GM18508 (cell line): ENCODE results near the gene GTF2I.
"Not testable (repeated sequence)": the region's sequence is repeated elsewhere in the genome, so short reads cannot be mapped to it uniquely, and the experiment has no call there.

ENCODE experiments used
- ATAC-seq: cut with Tn5 transposase; IDR thresholded peaks from one replicate; pipeline ENCODE4 v1.9.1; 2021; ENCODE audit warnings: moderate number of reproducible peaks; ENCODE audit not compliant: insufficient read depth, unreplicated experiment

The GTF2I gene

GRCh38 chr7:74708569-74709275 is 51.2 kb downstream of the GTF2I start:
- no peak for ATAC-seq

GRCh38 chr7:74709880-74710671 is 52.6 kb downstream of the GTF2I start:
- ATAC-seq: no peak

DNA sequence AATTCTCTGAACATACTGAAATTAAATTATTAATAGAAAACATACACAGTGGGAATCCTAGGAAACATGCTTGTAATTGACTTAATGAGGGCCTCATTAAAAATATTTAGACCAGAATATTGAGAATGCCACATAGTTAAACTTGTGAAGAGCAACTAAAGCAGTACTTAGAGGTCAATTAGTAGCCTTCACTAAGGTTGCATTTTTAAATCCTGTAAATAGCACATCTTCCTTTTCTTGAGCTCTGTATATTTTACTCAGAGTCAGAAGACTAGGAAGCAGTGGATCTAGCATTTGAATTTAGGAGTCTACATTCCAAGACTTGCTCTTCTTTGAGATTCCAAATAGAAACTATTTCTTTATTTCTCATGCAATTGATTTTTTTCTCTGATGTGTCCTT is 56.0 kb downstream of the GTF2I start:
- no peak for ATAC-seq

DNA sequence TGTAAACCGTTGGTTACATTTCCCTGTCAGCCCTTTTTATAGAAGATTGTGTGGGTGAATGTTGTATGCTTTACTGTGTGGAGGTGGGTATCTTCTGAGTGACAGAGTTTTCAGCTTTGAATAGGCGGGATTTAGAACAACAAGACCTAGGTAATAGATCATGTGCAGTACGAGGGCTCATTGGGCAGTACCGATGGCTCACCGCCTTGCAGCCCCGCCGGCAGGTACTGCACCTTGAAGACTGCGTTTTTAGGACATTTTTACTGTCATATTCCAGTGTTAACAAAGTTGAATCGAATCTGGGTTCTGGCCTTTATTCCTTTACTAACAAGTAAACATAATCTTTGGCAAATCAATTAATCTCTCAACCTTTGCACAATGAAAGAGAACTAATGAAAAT is 60.4 kb downstream of the GTF2I start:
- ATAC-seq: no peak

DNA sequence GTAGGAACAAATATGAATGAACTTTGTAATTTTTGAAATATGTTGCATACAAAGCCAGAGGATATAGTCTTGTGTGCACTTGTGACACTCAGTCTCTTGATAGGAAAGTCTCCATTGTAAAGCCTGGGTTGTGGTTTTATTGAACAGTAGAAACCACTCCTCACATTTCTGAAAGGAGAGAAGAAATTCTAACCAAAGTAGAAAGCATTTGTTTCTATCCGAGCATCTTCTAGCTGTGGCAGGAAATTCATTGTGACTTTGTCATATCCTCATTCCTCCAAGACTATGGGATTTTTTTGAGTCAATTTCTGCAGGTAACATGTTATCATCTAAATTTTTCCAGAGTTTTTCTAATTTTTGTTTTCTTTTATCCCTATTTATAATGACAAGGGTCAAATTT is 60.8 kb downstream of the GTF2I start:
- ATAC-seq: no peak

DNA sequence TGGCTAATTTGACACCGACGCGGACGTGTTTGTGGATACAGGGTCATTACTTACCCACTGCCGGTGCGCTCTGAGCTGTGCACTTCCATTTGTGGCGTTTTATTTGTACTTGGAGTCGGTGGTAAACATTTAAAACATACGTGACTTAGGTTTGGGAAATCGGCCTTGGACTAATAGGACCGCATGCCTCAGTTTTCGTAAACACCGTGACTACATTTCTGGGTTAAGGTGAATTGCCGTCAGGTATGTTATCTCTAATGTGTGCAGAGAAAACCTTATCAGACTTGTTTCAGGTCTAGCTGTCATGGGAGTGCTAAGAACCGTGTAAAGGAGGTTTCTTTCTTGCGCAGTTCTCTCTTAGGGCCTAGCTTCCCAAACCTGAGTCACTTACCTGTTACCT is 64.6 kb downstream of the GTF2I start:
- ATAC-seq: no peak

DNA sequence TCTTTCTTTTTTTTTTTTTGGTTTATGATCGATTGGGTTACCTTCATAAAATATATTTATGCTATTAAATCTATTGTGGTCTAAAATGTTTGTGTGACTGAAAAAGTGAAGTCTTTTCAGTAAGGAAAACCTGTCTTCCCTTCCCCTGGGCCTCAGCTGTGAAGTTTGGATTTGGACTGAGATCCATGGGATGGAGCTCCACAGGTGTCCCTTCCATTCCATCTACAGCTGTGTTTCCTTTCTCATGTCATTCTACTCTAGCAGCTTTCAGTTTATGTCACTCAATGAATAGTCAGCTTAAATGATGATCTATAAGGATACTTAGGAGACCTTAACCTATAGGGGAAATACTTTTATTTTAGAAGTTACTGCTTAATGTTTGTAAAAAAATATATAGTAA is 68.3 kb downstream of the GTF2I start:
- no peak for ATAC-seq

DNA sequence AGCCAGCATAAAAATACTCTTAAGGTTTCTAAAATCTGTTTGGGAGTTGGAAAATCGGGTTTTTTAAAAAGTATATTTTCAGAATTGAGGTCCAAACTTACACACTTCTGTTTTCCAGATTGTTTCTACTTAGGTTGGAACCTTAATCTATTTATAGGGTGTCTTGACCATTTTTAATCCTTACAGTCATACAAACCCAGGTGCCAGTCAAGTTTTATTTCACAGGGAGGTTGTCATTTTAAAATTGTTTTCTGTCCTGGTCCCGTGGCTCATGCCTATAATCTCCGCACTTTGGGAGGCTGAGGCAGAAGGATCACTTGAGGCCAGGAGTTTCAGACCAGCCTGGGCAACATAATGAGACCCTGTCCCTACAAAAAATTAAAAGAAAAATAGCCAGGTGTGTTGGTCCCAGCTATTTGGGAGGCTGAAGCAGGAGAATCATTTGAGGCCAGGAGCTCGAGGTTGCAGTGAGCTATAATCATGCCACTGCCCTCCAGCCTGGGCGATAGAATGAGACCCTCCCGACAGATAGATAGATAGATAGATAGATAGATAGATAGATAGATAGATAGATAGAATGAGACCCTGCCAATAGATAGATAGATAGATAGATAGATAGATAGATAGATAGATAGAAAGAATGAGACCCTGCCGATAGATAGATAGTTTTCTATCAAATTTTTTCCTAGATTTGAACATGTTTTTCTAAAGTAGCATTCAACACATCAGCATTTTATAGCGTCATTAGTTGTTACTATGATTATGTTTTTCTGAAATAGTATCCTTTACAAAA is 69.0 kb downstream of the GTF2I start:
- no peak for ATAC-seq

DNA sequence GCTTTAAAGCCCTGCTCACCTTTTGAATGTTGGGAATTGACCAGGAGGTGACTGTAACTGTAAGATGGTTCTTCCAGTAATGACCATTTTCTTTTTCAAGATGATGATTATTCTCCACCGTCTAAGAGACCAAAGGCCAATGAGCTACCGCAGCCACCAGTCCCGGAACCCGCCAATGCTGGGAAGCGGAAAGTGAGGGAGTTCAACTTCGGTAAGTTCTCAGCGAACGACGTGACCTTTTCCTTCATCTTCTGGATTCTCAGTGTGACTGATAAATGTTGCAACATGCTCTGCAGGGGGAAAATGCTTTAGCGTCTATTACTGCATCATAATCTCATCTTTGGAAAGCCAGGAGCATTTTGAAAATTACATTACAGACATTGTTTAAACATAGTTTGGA is 71.2 kb downstream of the GTF2I start:
- ATAC-seq: not testable (repeated sequence)

- not testable (repeated sequence) for ATAC-seq
Measured at GRCh38 chr7:74730186-74730585, 72.7 kb downstream of the GTF2I start.

GRCh38 chr7:74739974-74740703 is 82.6 kb downstream of the GTF2I start:
- not testable (repeated sequence) for ATAC-seq

GRCh38 chr7:74743936-74744557 is 86.5 kb downstream of the GTF2I start:
- ATAC-seq: not testable (repeated sequence)

DNA sequence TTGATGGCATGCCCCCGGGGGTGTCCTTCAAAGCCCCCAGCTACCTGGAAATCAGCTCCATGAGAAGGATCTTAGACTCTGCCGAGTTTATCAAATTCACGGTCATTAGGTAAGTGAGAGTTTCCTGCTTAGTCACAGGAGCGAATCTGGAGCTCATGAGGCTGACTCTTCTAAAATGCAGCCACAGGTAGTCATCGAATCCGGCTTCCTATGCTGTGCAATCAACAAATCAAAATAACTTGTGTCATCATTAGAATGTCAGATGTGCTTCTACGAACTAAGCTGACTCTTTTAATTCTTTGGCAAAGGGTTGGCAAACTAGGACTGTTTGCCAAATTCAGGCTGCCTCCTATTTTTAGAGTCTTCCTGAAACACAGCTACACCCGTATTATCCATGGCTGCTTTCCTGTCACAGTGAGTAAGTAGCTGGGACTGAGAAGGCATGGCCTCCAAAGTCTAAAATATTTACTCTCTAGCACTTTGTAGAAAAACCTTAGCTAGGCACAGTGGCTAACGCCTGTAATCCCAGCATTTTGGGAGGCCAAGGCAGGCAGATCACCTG is 96.5 kb downstream of the GTF2I start:
- not testable (repeated sequence) for ATAC-seq

GRCh38 chr7:74756673-74757072 is 99.2 kb downstream of the GTF2I start:
- not testable (repeated sequence) for ATAC-seq

- not testable (repeated sequence) for ATAC-seq
Measured at GRCh38 chr7:74758268-74758667, 100.8 kb downstream of the GTF2I start.

DNA sequence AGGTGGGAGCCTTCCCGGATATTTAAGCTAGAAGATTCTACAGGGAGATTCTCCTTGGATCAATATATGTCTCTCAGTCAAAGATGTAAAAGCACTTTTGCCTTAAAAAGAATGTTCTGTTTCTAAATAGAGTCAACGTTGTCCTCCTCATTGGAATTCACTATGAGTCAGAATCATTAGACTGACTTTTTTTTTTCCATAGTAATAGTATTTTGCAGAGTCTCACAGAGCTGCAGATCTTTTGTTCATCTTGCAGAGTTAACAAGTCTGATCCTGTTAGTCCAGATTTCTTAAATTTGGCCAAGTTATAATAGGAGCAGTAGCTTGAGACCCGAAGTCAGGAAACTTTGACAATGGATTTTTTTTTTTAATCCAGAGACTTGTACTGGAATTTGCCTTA is 101.5 kb downstream of the GTF2I start:
- ATAC-seq: not testable (repeated sequence)

GRCh38 chr7:74765205-74765918 is 107.8 kb downstream of the GTF2I start:
- ATAC-seq: not testable (repeated sequence)

- ATAC-seq: not testable (repeated sequence)
Measured at GRCh38 chr7:74766509-74766908, 109.0 kb downstream of the GTF2I start.

DNA sequence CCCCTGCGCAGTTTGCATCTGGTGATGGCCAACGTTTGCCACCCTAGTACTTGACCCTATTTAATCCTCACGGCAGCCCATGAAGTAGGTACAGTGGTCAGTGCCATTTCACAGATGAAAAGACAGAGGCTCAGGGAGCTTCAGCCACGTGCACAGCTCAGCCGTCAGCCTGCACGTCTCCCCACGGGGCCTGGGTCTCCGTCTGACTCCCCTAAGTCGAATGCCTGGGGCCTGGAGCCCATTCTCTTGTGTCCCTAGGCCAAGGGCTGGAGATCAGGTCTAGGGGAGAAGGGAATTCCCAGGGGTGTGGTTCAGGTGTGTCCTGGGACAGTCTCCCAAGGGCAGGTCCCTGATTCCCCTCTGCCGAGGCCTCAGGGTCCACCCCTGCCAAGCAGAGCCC is 109.5 kb downstream of the GTF2I start:
- ATAC-seq: not testable (repeated sequence)
